ENCODE measurements around the gene UBP1.
"Not testable (repeated sequence)": the region's sequence is repeated elsewhere in the genome, so short reads cannot be mapped to it uniquely, and the experiment has no call there.

Gene UBP1

GRCh38 chr3:33453331-33453761 is 13.1 kb upstream of the UBP1 start:
- TF ChIP-seq, protein P1, sequence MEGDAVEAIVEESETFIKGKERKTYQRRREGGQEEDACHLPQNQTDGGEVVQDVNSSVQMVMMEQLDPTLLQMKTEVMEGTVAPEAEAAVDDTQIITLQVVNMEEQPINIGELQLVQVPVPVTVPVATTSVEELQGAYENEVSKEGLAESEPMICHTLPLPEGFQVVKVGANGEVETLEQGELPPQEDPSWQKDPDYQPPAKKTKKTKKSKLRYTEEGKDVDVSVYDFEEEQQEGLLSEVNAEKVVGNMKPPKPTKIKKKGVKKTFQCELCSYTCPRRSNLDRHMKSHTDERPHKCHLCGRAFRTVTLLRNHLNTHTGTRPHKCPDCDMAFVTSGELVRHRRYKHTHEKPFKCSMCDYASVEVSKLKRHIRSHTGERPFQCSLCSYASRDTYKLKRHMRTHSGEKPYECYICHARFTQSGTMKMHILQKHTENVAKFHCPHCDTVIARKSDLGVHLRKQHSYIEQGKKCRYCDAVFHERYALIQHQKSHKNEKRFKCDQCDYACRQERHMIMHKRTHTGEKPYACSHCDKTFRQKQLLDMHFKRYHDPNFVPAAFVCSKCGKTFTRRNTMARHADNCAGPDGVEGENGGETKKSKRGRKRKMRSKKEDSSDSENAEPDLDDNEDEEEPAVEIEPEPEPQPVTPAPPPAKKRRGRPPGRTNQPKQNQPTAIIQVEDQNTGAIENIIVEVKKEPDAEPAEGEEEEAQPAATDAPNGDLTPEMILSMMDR (IDR thresholded peaks at IDR 0.05; ENCODE audit: low read depth, low read length, poor library complexity, severe bottlenecking) = no peak
- no peak for TF ChIP-seq EZH2phosphoT487 (IDR thresholded peaks at IDR 0.05; ENCODE audit: borderline replicate concordance, low read length)
- H3F3A ChIP-seq (ENCODE audit: control insufficient read depth, insufficient read depth) = no peaks in the 10 kb centered on the region
- no peaks in the 10 kb centered on the region for H3K79me2 ChIP-seq (ENCODE audit: control insufficient read depth, low read length)

GRCh38 chr3:33451994-33452393 is 11.8 kb upstream of the UBP1 start:
- H3K27me3 ChIP-seq (ENCODE audit: control insufficient read depth, low read length); H3K9me3 ChIP-seq (ENCODE audit: control insufficient read depth, insufficient read depth, low read length); H4K20me1 ChIP-seq (ENCODE audit: control insufficient read depth, insufficient read depth, low read depth, low read length); H3F3A ChIP-seq (ENCODE audit: control insufficient read depth, insufficient read depth); H3K9me2 ChIP-seq (replicated peaks; ENCODE audit: control insufficient read depth, low read length); H3K4me2 ChIP-seq (ENCODE audit: low read length); H3K36me3 ChIP-seq (ENCODE audit: control insufficient read depth, low read length); H3K27ac ChIP-seq (ENCODE audit: low read depth, low read length); H3K4me1 ChIP-seq (ENCODE audit: control insufficient read depth, low read length); H3K79me2 ChIP-seq (ENCODE audit: control insufficient read depth, low read length); H3K4me3 ChIP-seq (ENCODE audit: low read length): not testable (repeated sequence)

More at GRCh38 chr3:33453331-33453761, 13.1 kb upstream of the UBP1 start:
- no peaks in the 10 kb centered on the region for H3K4me1 ChIP-seq (ENCODE audit: control insufficient read depth, low read length)
- H4K20me1 ChIP-seq (ENCODE audit: control insufficient read depth, insufficient read depth, low read depth, low read length) = no peaks in the 10 kb centered on the region
- no peaks in the 10 kb centered on the region for H3K9me2 ChIP-seq (replicated peaks; ENCODE audit: control insufficient read depth, low read length)
- no peak overlapping the region for H3K4me3 ChIP-seq (ENCODE audit: low read length)
- peaks cover 6% of the 10 kb centered on the region; the same call in 1 of the 2 replicates for H3K9me3 ChIP-seq (ENCODE audit: control insufficient read depth, insufficient read depth, low read length)
- H3K27me3 ChIP-seq (ENCODE audit: control insufficient read depth, low read length) = no peaks in the 10 kb centered on the region
- H3K4me2 ChIP-seq (ENCODE audit: low read length) = no peak overlapping the region
- no peak overlapping the region for H3K27ac ChIP-seq (ENCODE audit: low read depth, low read length)
- H3K36me3 ChIP-seq (ENCODE audit: control insufficient read depth, low read length) = no peaks in the 10 kb centered on the region

DNA sequence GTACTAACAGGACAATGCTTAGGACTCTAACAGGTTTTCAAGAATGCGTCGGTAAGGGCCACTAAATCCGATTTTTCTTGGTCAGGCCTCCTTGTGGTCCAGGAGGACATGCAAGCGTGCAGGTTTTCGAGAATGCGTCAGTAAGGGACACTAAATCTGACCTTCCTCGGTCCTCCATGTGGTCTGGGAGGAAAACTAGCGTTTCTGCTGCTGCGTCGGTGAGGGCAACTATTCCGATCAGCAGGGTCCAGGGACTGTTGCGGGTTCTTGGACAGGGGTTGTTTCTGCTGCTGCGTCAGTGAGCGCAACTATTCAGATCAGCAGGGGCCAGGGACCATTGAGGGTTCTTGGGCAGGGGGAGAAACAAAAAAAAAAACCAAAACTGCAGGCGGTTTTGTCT is 7.8 kb upstream of the UBP1 start:
- Histone ChIP-seq H3K9me2 (replicated peaks; ENCODE audit: control insufficient read depth, low read length) (no peaks in the 10 kb centered on the region), H3K4me1 (ENCODE audit: control insufficient read depth, low read length) (no peaks in the 10 kb centered on the region), H3K79me2 (ENCODE audit: control insufficient read depth, low read length) (no peaks in the 10 kb centered on the region), H3K9me3 (ENCODE audit: control insufficient read depth, insufficient read depth, low read length) (no peaks in the 10 kb centered on the region), H3K36me3 (ENCODE audit: control insufficient read depth, low read length) (no peaks in the 10 kb centered on the region), H3K4me2 (ENCODE audit: low read length) (no peak overlapping the region), H4K20me1 (ENCODE audit: control insufficient read depth, insufficient read depth, low read depth, low read length) (no peaks in the 10 kb centered on the region), H3K27me3 (ENCODE audit: control insufficient read depth, low read length) (no peaks in the 10 kb centered on the region), H3K27ac (ENCODE audit: low read depth, low read length) (no peak overlapping the region), H3K4me3 (ENCODE audit: low read length) (no peak overlapping the region), H3F3A (ENCODE audit: control insufficient read depth, insufficient read depth) (peaks cover 6% of the 10 kb centered on the region; the same call in 1 of the 2 replicates)
- TF ChIP-seq, protein P1 (IDR thresholded peaks at IDR 0.05; ENCODE audit: low read depth, low read length, poor library complexity, severe bottlenecking) = no peak
- TF ChIP-seq EZH2phosphoT487 (IDR thresholded peaks at IDR 0.05; ENCODE audit: borderline replicate concordance, low read length) = no peak

DNA sequence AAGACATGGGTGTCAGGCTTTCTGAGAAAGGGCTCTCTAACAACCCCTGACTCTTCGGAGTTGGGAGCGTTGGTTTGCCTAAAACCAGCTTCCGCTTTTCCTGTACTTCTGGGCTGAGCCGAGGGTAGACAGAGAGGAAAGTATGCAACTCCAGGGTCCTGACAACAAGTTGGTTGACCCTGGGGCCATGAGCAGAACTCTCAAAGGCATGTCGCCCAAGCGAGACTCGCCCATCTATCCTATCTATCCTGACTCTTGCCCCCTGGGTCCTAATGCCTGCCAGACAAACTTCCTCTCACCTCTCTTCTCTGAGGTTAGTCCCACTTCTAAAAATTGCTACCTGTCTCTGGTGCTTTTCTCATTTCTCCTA is 7.0 kb upstream of the UBP1 start:
- not testable (repeated sequence) for H3K4me2 ChIP-seq (ENCODE audit: low read length); H4K20me1 ChIP-seq (ENCODE audit: control insufficient read depth, insufficient read depth, low read depth, low read length); H3K27me3 ChIP-seq (ENCODE audit: control insufficient read depth, low read length); H3K27ac ChIP-seq (ENCODE audit: low read depth, low read length); H3F3A ChIP-seq (ENCODE audit: control insufficient read depth, insufficient read depth); H3K79me2 ChIP-seq (ENCODE audit: control insufficient read depth, low read length); H3K36me3 ChIP-seq (ENCODE audit: control insufficient read depth, low read length); H3K4me3 ChIP-seq (ENCODE audit: low read length); H3K9me3 ChIP-seq (ENCODE audit: control insufficient read depth, insufficient read depth, low read length); H3K4me1 ChIP-seq (ENCODE audit: control insufficient read depth, low read length); H3K9me2 ChIP-seq (replicated peaks; ENCODE audit: control insufficient read depth, low read length)

Measured in DOHH2 (cell line).